DMS114 treated with DMSO at 0.1 percent for 48 hours (cell line): Measurements from ENCODE around the gene IGF2BP2.
"Not testable (repeated sequence)": the region's sequence is repeated elsewhere in the genome, so short reads cannot be mapped to it uniquely, and the experiment has no call there.

Source experiments
- DNase-seq: peaks from one replicate; lab custom pipeline; 2025; ENCODE audit not compliant: unreplicated experiment; lab: John Stamatoyannopoulos, UW

The IGF2BP2 gene

DNA sequence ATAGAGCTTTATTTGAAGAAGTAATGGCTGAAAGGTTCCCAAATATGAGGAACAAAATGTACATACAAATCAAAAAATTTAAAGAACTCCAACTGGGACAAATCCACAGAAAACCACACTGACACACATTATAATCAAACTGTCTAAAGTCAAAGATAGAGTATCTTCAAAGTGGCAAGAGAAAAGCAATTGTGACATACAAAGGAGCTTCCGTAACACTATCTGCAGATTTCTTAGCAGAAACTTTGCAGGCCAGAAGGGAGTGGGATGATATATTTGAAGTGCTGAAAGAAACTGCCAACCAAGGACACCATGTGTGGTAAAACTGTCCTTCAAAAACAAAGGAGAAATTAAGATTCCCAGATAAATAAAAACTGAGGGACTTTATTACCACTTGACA is 146.8 kb downstream of the IGF2BP2 start:
- DNase-seq: no peak

DNA sequence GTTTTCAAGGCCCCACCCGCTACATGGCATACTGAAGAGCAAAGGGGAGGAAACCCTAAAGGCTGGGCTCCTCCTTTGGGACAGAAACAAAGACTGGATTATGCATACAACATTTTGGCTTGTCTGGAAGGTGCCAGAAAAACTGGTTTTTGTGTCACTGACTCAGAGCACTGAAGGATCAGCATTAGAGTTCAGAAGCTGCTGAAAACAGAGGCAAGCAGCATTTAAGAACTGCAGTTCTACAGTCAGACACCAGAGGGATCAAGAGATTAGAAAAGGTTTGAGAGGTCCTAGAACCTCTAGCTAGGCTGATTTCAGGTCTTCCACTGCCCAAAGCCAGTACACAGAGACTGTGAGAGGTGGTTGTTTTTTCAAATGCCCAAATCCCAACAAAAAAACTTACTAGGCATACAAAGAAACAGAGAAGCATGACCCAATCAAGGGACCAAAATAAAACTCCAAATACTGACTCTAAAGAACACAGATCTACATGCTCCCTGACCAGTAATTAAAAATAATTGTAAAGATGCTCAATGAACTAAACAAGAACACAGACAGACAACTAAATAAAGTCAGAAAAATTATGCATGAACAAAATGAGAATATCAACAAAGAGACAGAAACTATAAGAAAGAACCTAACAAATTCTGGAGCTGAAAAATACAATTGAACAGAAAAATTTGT is 147.6 kb downstream of the IGF2BP2 start:
- DNase-seq: peak; percentile 24

GRCh38 chr3:185667574-185667973 is 157.3 kb downstream of the IGF2BP2 start:
- DNase-seq: no peak

DNA sequence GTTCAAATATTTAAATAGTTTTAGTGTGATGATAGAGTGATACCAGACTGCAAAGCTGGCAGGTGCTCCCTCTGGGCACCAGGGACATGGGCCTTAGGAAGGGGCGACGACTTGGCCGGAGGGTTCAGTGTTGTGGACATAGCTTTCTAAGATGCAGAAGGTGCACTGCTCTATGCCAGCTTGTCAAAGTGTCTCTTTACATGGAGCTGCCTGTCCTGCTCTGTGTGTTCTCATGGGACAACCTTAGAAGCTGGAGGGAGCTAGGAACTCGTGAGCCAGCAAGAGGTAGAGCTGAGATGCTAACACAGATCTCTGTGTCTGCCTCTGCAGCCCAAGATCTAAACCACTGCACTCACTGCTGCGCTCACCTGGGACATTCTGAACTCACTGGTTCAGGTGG is 160.9 kb downstream of the IGF2BP2 start:
- DNase-seq: no peak

GRCh38 chr3:185661772-185662171 is 163.1 kb downstream of the IGF2BP2 start:
- no peak for DNase-seq

DNA sequence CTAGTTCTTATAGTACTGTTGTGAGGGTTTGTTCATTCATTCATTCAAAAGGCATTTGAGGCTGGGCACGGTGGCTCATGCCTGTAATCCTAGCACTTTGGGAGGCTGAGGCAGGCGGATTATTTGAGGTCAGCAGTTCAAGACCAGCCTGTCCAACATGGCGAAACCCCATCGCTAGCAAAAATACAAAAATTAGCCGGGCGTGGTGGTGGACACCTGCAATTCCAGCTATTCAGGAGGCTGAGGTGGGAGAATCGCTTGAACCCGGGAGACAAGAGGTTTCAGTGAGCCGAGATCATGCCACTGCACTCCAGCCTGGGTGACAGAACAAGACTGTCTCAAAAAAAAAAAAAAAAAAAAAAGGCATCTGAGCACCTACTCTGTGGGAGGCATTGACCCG is 163.5 kb downstream of the IGF2BP2 start:
- not testable (repeated sequence) for DNase-seq

GRCh38 chr3:185659942-185660921 is 164.6 kb downstream of the IGF2BP2 start:
- peak; percentile 74 for DNase-seq

GRCh38 chr3:185658943-185659342 is 165.9 kb downstream of the IGF2BP2 start:
- no peak for DNase-seq

GRCh38 chr3:185658504-185658912 is 166.3 kb downstream of the IGF2BP2 start:
- DNase-seq: no peak

- DNase-seq: no peak
Observed at GRCh38 chr3:185657691-185658503, 166.9 kb downstream of the IGF2BP2 start.

DNA sequence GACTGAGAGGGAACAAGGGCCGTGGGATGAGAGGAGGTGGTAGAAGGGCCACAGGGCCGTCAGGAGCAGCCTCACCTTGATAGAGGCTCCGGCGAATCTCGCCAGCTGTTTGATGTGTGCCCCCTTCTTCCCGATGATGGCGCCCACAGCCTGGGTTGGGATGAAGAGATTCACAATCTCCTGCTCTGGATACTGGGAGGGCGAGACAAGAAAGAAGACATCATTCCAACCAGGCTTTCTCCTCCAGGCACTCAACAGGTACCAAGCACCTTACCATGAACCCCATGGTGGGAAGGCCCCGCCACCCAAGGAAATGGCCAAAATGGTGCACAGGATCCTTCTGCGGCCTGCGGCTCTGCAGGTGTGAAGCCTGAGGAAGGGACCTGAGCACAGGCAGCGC is 167.6 kb downstream of the IGF2BP2 start:
- no peak for DNase-seq

- DNase-seq: no peak
Observed at GRCh38 chr3:185656321-185656840, 168.5 kb downstream of the IGF2BP2 start.

DNA sequence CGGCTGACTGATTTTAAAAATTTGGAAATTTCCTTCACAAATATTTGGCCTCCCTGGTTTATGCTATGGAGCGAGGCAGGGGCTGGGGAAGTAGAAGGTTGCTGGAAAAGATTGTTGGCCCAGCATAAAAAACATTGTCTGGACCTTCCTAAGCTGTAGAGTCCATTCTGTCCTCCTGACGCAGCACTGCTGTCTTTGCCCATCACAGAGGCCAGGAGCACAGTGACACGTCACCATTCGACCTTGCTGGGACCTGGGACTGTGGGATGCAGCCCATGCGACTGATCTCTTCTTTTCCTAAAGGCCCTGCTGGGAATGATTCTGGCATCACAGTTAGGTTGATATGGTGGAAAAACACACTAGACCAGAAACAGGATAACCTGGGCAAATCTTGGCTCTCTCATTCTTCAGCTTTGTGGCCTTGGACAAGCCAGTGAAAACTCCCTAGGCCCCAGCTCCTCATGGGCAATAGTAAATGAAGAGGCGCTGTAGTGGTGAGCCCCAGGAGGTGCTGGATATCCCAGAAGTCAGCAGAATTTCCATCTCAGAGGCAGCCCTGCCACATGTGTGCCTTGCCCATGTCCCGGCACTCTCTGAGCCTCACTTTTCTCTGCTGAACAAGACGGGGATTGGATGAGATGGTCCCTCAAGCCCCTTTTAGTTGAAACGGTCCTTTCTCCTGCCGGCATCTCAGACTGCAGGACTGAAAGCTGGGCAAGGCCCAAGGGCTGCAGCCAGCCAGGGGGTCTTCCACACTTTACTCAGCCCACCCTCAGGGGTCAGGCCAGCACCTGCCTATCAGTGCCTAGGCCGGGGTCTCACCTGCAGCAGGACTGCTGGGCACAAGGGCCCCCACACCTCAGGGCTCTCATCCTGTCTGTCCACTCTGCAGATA is 169.2 kb downstream of the IGF2BP2 start:
- no peak for DNase-seq

DNA sequence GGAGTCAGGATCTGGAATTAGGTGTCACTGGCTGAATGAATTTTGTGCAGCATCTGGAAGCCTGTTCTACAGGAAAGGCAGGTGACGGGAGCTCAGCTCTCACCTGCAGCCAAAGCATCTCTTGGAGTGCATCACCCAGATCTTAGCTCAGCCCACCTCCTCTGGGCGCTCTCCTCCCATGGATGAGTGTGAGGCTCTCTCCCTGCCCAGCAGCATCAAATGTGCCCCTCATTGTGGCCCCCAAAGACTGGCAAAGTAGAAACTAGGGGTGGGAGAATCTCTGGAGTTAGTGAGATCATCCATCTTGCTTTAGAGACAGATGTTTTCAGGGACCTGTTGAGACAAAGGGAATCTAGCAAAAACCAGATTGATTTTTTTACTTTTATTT is 170.1 kb downstream of the IGF2BP2 start:
- no peak for DNase-seq

- no peak for DNase-seq
Observed at GRCh38 chr3:185653949-185654757, 170.7 kb downstream of the IGF2BP2 start.

DNA sequence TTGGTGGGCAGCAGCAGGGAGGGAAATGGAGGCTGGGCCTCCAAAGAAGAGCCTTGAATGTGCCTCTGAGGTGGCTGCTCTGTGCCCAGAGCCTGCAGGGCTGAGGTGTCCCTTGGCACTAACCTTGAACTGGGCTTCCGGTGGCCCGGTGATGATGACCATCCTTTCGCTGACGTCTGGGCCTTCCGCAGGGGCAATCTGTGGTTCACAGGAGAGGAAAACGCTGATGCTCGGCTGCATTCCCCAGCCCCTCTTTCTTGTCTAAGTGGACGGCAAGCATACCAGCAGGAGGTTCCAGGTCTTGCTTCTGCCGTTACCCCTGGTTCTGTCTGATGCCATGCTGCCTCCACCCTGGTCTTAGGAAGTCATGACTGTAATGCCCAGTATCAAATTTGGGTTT is 172.9 kb downstream of the IGF2BP2 start:
- no peak for DNase-seq

GRCh38 chr3:185649414-185649813 is 175.4 kb downstream of the IGF2BP2 start:
- DNase-seq: no peak

GRCh38 chr3:185648396-185648795 is 176.4 kb downstream of the IGF2BP2 start:
- DNase-seq: no peak

- no peak for DNase-seq
Observed at GRCh38 chr3:185647880-185648210, 177.0 kb downstream of the IGF2BP2 start.
